Mesendoderm (in vitro differentiated cells): ENCODE data around the gene CMPK2.

Experiments
- DNase-seq: peaks from one replicate; pipeline ENCODE4 v3.0.0; 2013
- H2AK5ac ChIP-seq: 2 replicates; pipeline ENCODE4 v1.6.1; 2013; ENCODE audit warnings: low read length, inconsistent platforms
- H2BK120ac ChIP-seq: 2 replicates; pipeline ENCODE4 v1.6.1; 2013; ENCODE audit warnings: low read depth, mild to moderate bottlenecking, low read length, moderate library complexity, mixed read lengths
- H2BK15ac ChIP-seq: replicated peaks from 2 replicates; pipeline ENCODE4 v1.6.1; 2013; ENCODE audit warnings: low read depth, mild to moderate bottlenecking, moderate library complexity
- H2BK5ac ChIP-seq: 2 replicates; pipeline ENCODE4 v1.6.1; 2013; ENCODE audit warnings: low read length, inconsistent platforms
- H3K18ac ChIP-seq: 2 replicates; pipeline ENCODE4 v1.6.1; 2013; ENCODE audit warnings: mild to moderate bottlenecking, low read length, mixed read lengths
- H3K23ac ChIP-seq: one replicate; pipeline ENCODE4 v1.6.1; 2013; ENCODE audit warnings: low read length
- H3K27ac ChIP-seq: 2 replicates; pipeline ENCODE4 v1.5.1; 2013; ENCODE audit warnings: low read depth, mild to moderate bottlenecking, inconsistent platforms, low read length, moderate library complexity
- H3K27me3 ChIP-seq: 2 replicates; pipeline ENCODE4 v1.6.1; 2013; ENCODE audit warnings: low read length, control low read depth, mild to moderate bottlenecking, inconsistent platforms; ENCODE audit not compliant: insufficient read depth, poor library complexity
- H3K36me3 ChIP-seq: 2 replicates; pipeline ENCODE4 v1.6.1; 2013; ENCODE audit warnings: low read length, inconsistent platforms; ENCODE audit not compliant: control insufficient read depth, insufficient read depth
- H3K4ac ChIP-seq: one replicate; pipeline ENCODE4 v1.6.1; 2013; ENCODE audit warnings: low read depth, mild to moderate bottlenecking, low read length, moderate library complexity
- H3K4me1 ChIP-seq: 2 replicates; pipeline ENCODE4 v1.6.1; 2013; ENCODE audit warnings: low read depth, low read length, inconsistent platforms; ENCODE audit not compliant: control insufficient read depth
- H3K4me2 ChIP-seq: 2 replicates; pipeline ENCODE4 v1.6.1; 2013; ENCODE audit warnings: low read length
- H3K4me3 ChIP-seq: 2 replicates; pipeline ENCODE4 v1.5.1; 2013; ENCODE audit warnings: mild to moderate bottlenecking, low read length
- H3K56ac ChIP-seq: one replicate; pipeline ENCODE4 v1.6.1; 2013; ENCODE audit warnings: low read length
- H3K79me1 ChIP-seq: 2 replicates; pipeline ENCODE4 v1.6.1; 2013; ENCODE audit warnings: low read length, inconsistent platforms
- H3K79me2 ChIP-seq: 2 replicates; pipeline ENCODE4 v1.6.1; 2013; ENCODE audit warnings: mild to moderate bottlenecking, low read length; ENCODE audit not compliant: control insufficient read depth, insufficient read depth
- H3K9ac ChIP-seq: 2 replicates; pipeline ENCODE4 v1.6.1; 2013; ENCODE audit warnings: low read length, inconsistent platforms
- H4K5ac ChIP-seq: one replicate; pipeline ENCODE4 v1.6.1; 2013; ENCODE audit warnings: low read length
- H4K8ac ChIP-seq: one replicate; pipeline ENCODE4 v1.6.1; 2013; ENCODE audit warnings: low read depth, mild to moderate bottlenecking, control low read depth, low read length, moderate library complexity
- WGBS: extraction: QIAGEN DNeasy Blood & Tissue Kit; methylation state at CpG from one replicate; pipeline ENCODE4 v1.1.7; 2013; ENCODE audit warnings: low lambda C conversion rate, missing lambda C conversion rate; ENCODE audit not compliant: insufficient coverage; ENCODE audit errors: extremely low coverage; 5-methylcytosine and 5-hydroxymethylcytosine counted together

The CMPK2 gene

DNA sequence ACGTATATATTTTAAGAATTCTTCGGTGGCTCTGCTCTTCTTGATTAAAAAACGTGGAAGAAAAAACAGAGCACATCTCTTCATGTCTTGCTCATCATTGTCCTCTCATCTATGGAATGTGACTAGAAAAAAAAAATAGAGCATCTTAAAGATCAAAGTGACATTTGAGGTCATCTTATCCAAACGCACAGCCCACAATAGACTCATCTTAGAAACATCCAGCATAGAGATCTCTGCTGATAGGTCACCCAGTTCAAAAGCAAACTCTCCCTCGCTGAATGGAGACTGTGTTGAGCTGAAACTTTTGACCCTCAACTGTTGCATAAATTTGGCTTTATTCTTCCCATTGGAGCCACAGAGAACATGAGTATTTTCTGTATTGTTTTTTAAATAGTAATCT lies 65.2 kb downstream of the CMPK2 start:
- Histone ChIP-seq H4K5ac (no peak overlapping the region), H3K36me3 (no peaks in the 10 kb centered on the region), H3K27ac (no peak overlapping the region), H3K4me1 (no peaks in the 10 kb centered on the region), H3K4me2 (no peak overlapping the region), H3K56ac (no peak overlapping the region), H2BK120ac (no peak overlapping the region), H3K9ac (no peak overlapping the region), H2AK5ac (no peak overlapping the region), H2BK15ac (no peak overlapping the region), H3K23ac (no peak overlapping the region), H3K79me1 (no peaks in the 10 kb centered on the region), H3K79me2 (no peaks in the 10 kb centered on the region), H3K4me3 (no peak overlapping the region), H3K27me3 (no peaks in the 10 kb centered on the region), H3K4ac (no peak overlapping the region), H4K8ac (no peak overlapping the region), H3K18ac (no peak overlapping the region), H2BK5ac (no peak overlapping the region)
- DNase-seq = no peak
- 100% methylated on average over 2 of the region's 5 CpGs for WGBS
